ENCODE results near the gene VMP1. TPM values are rescaled to one million over a fixed set of nuclear protein-coding genes. Genes with fewer than 3 reads are reported as not detected.

VMP1 gene
- total RNA-seq: 338 TPM
- 96.4 TPM for polyA plus RNA-seq (ENCODE audit: insufficient read depth, low read depth, low replicate concordance)
- long read RNA-seq, donor 1, full-length matches to known transcripts: 28 of 28 reads
- long read RNA-seq, donor 1, partial matches to known transcripts: 0 of 28 reads
- long read RNA-seq, donor 1, other reads (novel, unspliced or antisense): 0 of 28 reads
- long read RNA-seq, donor 2, full-length matches to known transcripts: 32 of 32 reads
- long read RNA-seq, donor 2, partial matches to known transcripts: 0 of 32 reads
- long read RNA-seq, donor 2, other reads (novel, unspliced or antisense): 0 of 32 reads
- long read RNA-seq, donor 3, full-length matches to known transcripts: 82 of 88 reads
- long read RNA-seq, donor 3, partial matches to known transcripts: 6 of 88 reads
- long read RNA-seq, donor 3, other reads (novel, unspliced or antisense): 0 of 88 reads
- long read RNA-seq, donor 4, full-length matches to known transcripts: 31 of 31 reads
- long read RNA-seq, donor 4, partial matches to known transcripts: 0 of 31 reads
- long read RNA-seq, donor 4, other reads (novel, unspliced or antisense): 0 of 31 reads
- long read RNA-seq, donor 5, full-length matches to known transcripts: 6 of 6 reads
- long read RNA-seq, donor 5, partial matches to known transcripts: 0 of 6 reads
- long read RNA-seq, donor 5, other reads (novel, unspliced or antisense): 0 of 6 reads
- long read RNA-seq, donor 6, full-length matches to known transcripts: 64 of 64 reads
- long read RNA-seq, donor 6, partial matches to known transcripts: 0 of 64 reads
- long read RNA-seq, donor 6, other reads (novel, unspliced or antisense): 0 of 64 reads
- long read RNA-seq, donor 7, full-length matches to known transcripts: 61 of 67 reads
- long read RNA-seq, donor 7, partial matches to known transcripts: 2 of 67 reads
- long read RNA-seq, donor 7, other reads (novel, unspliced or antisense): 4 of 67 reads
- long read RNA-seq, donor 8, full-length matches to known transcripts: 32 of 32 reads
- long read RNA-seq, donor 8, partial matches to known transcripts: 0 of 32 reads
- long read RNA-seq, donor 8, other reads (novel, unspliced or antisense): 0 of 32 reads
- long read RNA-seq, donor 9, full-length matches to known transcripts: 19 of 19 reads
- long read RNA-seq, donor 9, partial matches to known transcripts: 0 of 19 reads
- long read RNA-seq, donor 9, other reads (novel, unspliced or antisense): 0 of 19 reads
- long read RNA-seq, donor 10, full-length matches to known transcripts: 62 of 62 reads
- long read RNA-seq, donor 10, partial matches to known transcripts: 0 of 62 reads
- long read RNA-seq, donor 10, other reads (novel, unspliced or antisense): 0 of 62 reads

- intact Hi-C loops (cut with DNase I): no loop called here
- FAIRE-seq (peak; percentile 91), DNase-seq (peak; percentile 99 to 100 (median 99))
- Histone ChIP-seq H3K36me3 (ENCODE audit: control insufficient read depth in 2 of 3, insufficient read depth in 3 of 3, low read length in 3 of 3) (no peaks in the 10 kb centered on the region), H3K4me1 (ENCODE audit: control insufficient read depth in 2 of 3, insufficient read depth in 2 of 3, low read depth in 1 of 3, low read length in 3 of 3) (peaks cover 5 to 13% (median 11%) of the 10 kb centered on the region in 3 donors), H3K4me3 (ENCODE audit: low read length in 3 of 3) (peak within 1 kb of the TSS; percentile 81 to 96 (median 96)), H3K9ac (ENCODE audit: low read length in 3 of 3) (peak within 1 kb of the TSS; percentile 86 to 96 (median 90)), H3K27me3 (ENCODE audit: control insufficient read depth, insufficient read depth, low read length) (no peaks in the 10 kb centered on the region), H3K9me3 (ENCODE audit: control insufficient read depth in 2 of 3, insufficient read depth in 1 of 3, low read length in 3 of 3) (no peaks in the 10 kb centered on the region), H3K27ac (ENCODE audit: low read depth in 2 of 2, low read length in 2 of 2) (peak within 1 kb of the TSS; percentile 90 to 93)
- no peak for TF ChIP-seq CTCF (IDR thresholded peaks at IDR 0.05; ENCODE audit: borderline replicate concordance, extremely low read depth, insufficient read depth)
These were observed at the start of gene VMP1, which contains the start of gene PTRH2 for GRCh38 chr17:59707149-59707970. TSS of gene VMP1 (plus strand) at chr17:59707654. CDS start at chr17:59731447, 23,793 bp downstream. TSS of gene PTRH2 (minus strand) at chr17:59707430. CDS start at chr17:59697978, 9,452 bp downstream.

GRCh38 chr17:59666235-59666634, 41.2 kb upstream of the VMP1 start:
- H3K27ac ChIP-seq (ENCODE audit: low read depth in 2 of 2, low read length in 2 of 2): no peak overlapping the region
- no peak for FAIRE-seq

More at GRCh38 chr17:59666235-59666634, 41.2 kb upstream of the VMP1 start:
- Histone ChIP-seq H3K4me1 (ENCODE audit: control insufficient read depth in 2 of 3, insufficient read depth in 2 of 3, low read depth in 1 of 3, low read length in 3 of 3) (peaks cover 2 to 28% (median 8%) of the 10 kb centered on the region in 3 donors), H3K36me3 (ENCODE audit: control insufficient read depth in 2 of 3, insufficient read depth in 3 of 3, low read length in 3 of 3) (peaks cover 26 to 57% (median 28%) of the 10 kb centered on the region in 3 donors), H3K9ac (ENCODE audit: low read length in 3 of 3) (no peak overlapping the region), H3K27me3 (ENCODE audit: control insufficient read depth, insufficient read depth, low read length) (no peaks in the 10 kb centered on the region), H3K4me3 (ENCODE audit: low read length in 3 of 3) (no peak overlapping the region), H3K9me3 (ENCODE audit: control insufficient read depth in 2 of 3, insufficient read depth in 1 of 3, low read length in 3 of 3) (no peaks in the 10 kb centered on the region)
- intact Hi-C loops (cut with DNase I): no loop called here
- DNase-seq: no peak
- no peak for TF ChIP-seq CTCF (IDR thresholded peaks at IDR 0.05; ENCODE audit: borderline replicate concordance, extremely low read depth, insufficient read depth)

All from kidney (tissue), 22 donors.